Stomach (tissue), 9 donors: ENCODE data around the gene PLEKHA6. TPM values are rescaled to one million over a fixed set of nuclear protein-coding genes. Genes with fewer than 3 reads are reported as not detected.

ENCODE experiments used
- DNase-seq, 2 donors: peaks; one replicate each; pipeline versions ENCODE4 v3.0.0 to v3.0.0-alpha.2; 2013 to 2019
- H3K27ac ChIP-seq, 5 donors: fragments of 200-600 bp in 4 of 5; sonication (generic) in 4 of 5; one replicate each; pipeline ENCODE4 v1.5.1; 2013 to 2019; ENCODE audit warnings: mild to moderate bottlenecking in 1 of 5, moderate library complexity in 1 of 5
- H3K27me3 ChIP-seq, 3 donors: fragments of 200-600 bp; sonication (generic); one replicate each; pipeline ENCODE4 v1.5.1; 2017 to 2019; ENCODE audit warnings: mixed run types in 1 of 3
- H3K36me3 ChIP-seq, 4 donors: fragments of 200-600 bp; sonication (generic); 1 replicate in 3 of 4; 2 replicates in 1 of 4; pipeline ENCODE4 v1.5.1; 2016 to 2019
- H3K4me1 ChIP-seq, 4 donors: fragments of 200-600 bp; sonication (generic); one replicate each; pipeline ENCODE4 v1.5.1; 2016 to 2019
- H3K4me3 ChIP-seq, 4 donors: fragments of 200-600 bp; sonication (generic) in 3 of 4; one replicate each; pipeline ENCODE4 v1.5.1; 2016 to 2019; ENCODE audit warnings: mild to moderate bottlenecking in 1 of 4
- H3K9me3 ChIP-seq, 4 donors: fragments of 200-600 bp; sonication (generic); one replicate each; pipeline ENCODE4 v1.5.1; 2016 to 2019
- CTCF ChIP-seq, 7 experiments: fragments of 450-650 bp in 4 of 7; fragments of 200-600 bp in 3 of 7; sonication (generic) in 3 of 7; IDR thresholded peaks; one replicate each; pipeline ENCODE4 v1.5.1; 2016 to 2019; ENCODE audit warnings: antibody characterized with exemption in 7 of 7, control low read depth in 2 of 7, mild to moderate bottlenecking in 1 of 7
- EP300 ChIP-seq: sonication (generic); formaldehyde crosslinking; IDR thresholded peaks from one replicate; pipeline ENCODE4 v1.6.1; 2017; ENCODE audit warnings: antibody characterized with exemption
- POLR2A ChIP-seq, 4 donors: fragments of 450-650 bp; IDR thresholded peaks; one replicate each; pipeline ENCODE4 v1.6.1; 2016; ENCODE audit warnings: antibody characterized with exemption in 4 of 4, control low read depth in 2 of 4, mild to moderate bottlenecking in 1 of 4, moderate library complexity in 1 of 4
- POLR2AphosphoS5 ChIP-seq, 3 donors: sonication (generic); formaldehyde crosslinking; IDR thresholded peaks; one replicate each; pipeline ENCODE4 v1.6.1; 2016; ENCODE audit warnings: antibody characterized with exemption in 3 of 3
- WGBS, 5 donors: extraction: QIAGEN DNeasy Blood & Tissue Kit in 3 of 5; methylation state at CpG; one replicate each; pipeline versions ENCODE4 v1.1.5 to v1.1.7; 2013 to 2018; 5-methylcytosine and 5-hydroxymethylcytosine counted together
- intact Hi-C: fragments of 100-400 bp; cut with DNase I; formaldehyde crosslinking; loops from one replicate; pipeline ENCODE4 v1.15.1; 2023; ENCODE audit warnings: low total_unique reads
- polyA plus RNA-seq, 3 donors: library from polyadenylated mRNA; stranded (reverse); fragments of 200-250 nt; gene quantifications; one replicate each; pipeline ENCODE4 v1.2.3, GENCODE V29; 2013
- total RNA-seq, 5 donors: library from RNA; depleted of rRNA; stranded (reverse); fragments of >200 nt; gene quantifications; one replicate each; pipeline versions ENCODE4 v1.1.0 to v1.2.3, GENCODE V29; 2014 to 2016
- donor health status: healthy with polysubstance abuse.
- donor health status: Bipolar disorder and iron deficiency.
- donor health status: healthy.

PLEKHA6 gene
- total and polyA plus RNA-seq, 8 donors = 6.4 to 97.9 (median 34.8) TPM

GRCh38 chr1:204308023-204308628, 51.6 kb downstream of the PLEKHA6 start:
- Histone ChIP-seq H3K27ac (peak overlapping the region in 3 of 5 donors; percentile 60 to 68 (median 63)), H3K4me1 (peaks cover 17 to 29% (median 28%) of the 10 kb centered on the region in 4 donors), H3K9me3 (no peaks in the 10 kb centered on the region), H3K36me3 (no peaks in the 10 kb centered on the region), H3K27me3 (no peaks in the 10 kb centered on the region), H3K4me3 (peak overlapping the region in 1 of 4 donors; percentile 32)
- WGBS, 5 donors = 33 to 70% (median 49%) methylated on average over 4 of the region's 4 CpGs
- intact Hi-C loops = no loop called here
- DNase-seq = no peak
- TF ChIP-seq CTCF (IDR thresholded peaks at IDR 0.05) (no peak), EP300 (no peak), POLR2A (IDR thresholded peaks at IDR 0.05) (no peak), POLR2AphosphoS5 (IDR thresholded peaks at IDR 0.05) (no peak)

DNA sequence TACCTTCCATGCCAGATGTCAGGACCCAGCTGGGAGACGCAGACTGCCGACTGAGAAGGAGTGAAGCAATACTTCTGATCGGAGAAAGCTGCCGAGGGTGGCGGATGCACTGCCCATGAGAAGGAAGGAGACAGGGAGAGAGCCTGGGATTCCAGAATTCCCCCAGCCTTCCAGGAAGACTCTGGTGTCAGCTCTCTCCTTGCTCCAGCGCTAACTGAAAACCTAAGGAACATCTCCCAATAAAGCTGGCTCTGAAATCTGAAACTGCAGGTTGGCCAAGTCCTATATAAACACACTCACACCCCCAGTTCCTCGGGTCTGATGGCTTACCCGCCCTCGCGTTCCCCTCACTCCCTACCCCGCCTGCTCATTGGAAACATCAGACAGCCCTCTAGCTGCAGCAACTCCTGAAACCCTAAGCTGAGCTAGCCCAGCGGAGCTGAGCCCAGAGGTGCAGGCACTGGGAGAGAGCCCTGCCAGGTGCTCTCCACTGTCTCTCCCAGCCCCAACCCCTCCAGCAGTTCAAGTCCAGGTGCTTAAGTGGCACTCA, 52.3 kb downstream of the PLEKHA6 start:
- Histone ChIP-seq H3K27ac (peak overlapping the region in 4 of 5 donors; percentile 2 to 68 (median 62)), H3K4me3 (peak overlapping the region; percentile 7 to 32 (median 18)), H3K9me3 (no peaks in the 10 kb centered on the region), H3K27me3 (no peaks in the 10 kb centered on the region), H3K36me3 (no peaks in the 10 kb centered on the region), H3K4me1 (peaks cover 17 to 28% (median 26%) of the 10 kb centered on the region in 4 donors)
- intact Hi-C loops = no loop called here
- TF ChIP-seq POLR2AphosphoS5 (IDR thresholded peaks at IDR 0.05) = peak in 1 of 3 donors; percentile 27
- peak in 2 of 7 experiments; percentile 21 to 36 for TF ChIP-seq CTCF (IDR thresholded peaks at IDR 0.05)
- no peak for TF ChIP-seq POLR2A (IDR thresholded peaks at IDR 0.05)
- TF ChIP-seq EP300 = no peak
- DNase-seq = peak; percentile 50 to 82
- WGBS, 5 donors = 20 to 39% (median 25%) methylated on average over 11 to 12 of the region's 12 CpGs

GRCh38 chr1:204306076-204306475, 53.7 kb downstream of the PLEKHA6 start:
- DNase-seq = no peak
- H3K27me3 ChIP-seq = no peaks in the 10 kb centered on the region
- peak overlapping the region in 2 of 5 donors; percentile 7 to 50 for H3K27ac ChIP-seq
- intact Hi-C loops = no loop called here
- no peaks in the 10 kb centered on the region for H3K9me3 ChIP-seq
- 89 to 94% (median 91%) methylated on average over 2 to 3 of the region's 3 CpGs for WGBS, 5 donors
- peak overlapping the region in 1 of 4 donors; percentile 19 for H3K4me3 ChIP-seq
- TF ChIP-seq POLR2AphosphoS5 (IDR thresholded peaks at IDR 0.05) (no peak), EP300 (no peak), CTCF (IDR thresholded peaks at IDR 0.05) (no peak), POLR2A (IDR thresholded peaks at IDR 0.05) (no peak)
- peaks cover 17 to 40% (median 26%) of the 10 kb centered on the region in 4 donors for H3K4me1 ChIP-seq
- H3K36me3 ChIP-seq = no peaks in the 10 kb centered on the region

- no peak for TF ChIP-seq POLR2A (IDR thresholded peaks at IDR 0.05)
- TF ChIP-seq POLR2AphosphoS5 (IDR thresholded peaks at IDR 0.05) = no peak
- no peak for TF ChIP-seq CTCF (IDR thresholded peaks at IDR 0.05)
- TF ChIP-seq EP300 = no peak
- no peak overlapping the region for H3K4me3 ChIP-seq
- DNase-seq = no peak
- no peak overlapping the region for H3K27ac ChIP-seq
- H3K4me1 ChIP-seq = peaks cover 17 to 54% (median 41%) of the 10 kb centered on the region in 4 donors
- 64 to 75% (median 69%) methylated on average over 4 of the region's 4 CpGs for WGBS, 5 donors
- H3K9me3 ChIP-seq = no peaks in the 10 kb centered on the region
- intact Hi-C loops = no loop called here
- no peaks in the 10 kb centered on the region for H3K36me3 ChIP-seq
- no peaks in the 10 kb centered on the region for H3K27me3 ChIP-seq
Observed at GRCh38 chr1:204304067-204304466, 55.7 kb downstream of the PLEKHA6 start.
